Neural crest cell (in vitro differentiated cells): ENCODE data around the gene AVPR1B. TPM values are rescaled to one million over a fixed set of nuclear protein-coding genes. Genes with fewer than 3 reads are reported as not detected.
A peak's percentile ranks its signal among the peaks of the same experiment; 100 is the strongest.

Experiments
- DNase-seq: peaks from one replicate; pipeline ENCODE4 v3.0.0; 2021; ENCODE audit warnings: low read depth, mixed read lengths, low spot score
- H3K27ac Mint-ChIP-seq: one replicate; pipeline ENCODE4 v1.8.0; 2021; ENCODE audit warnings: mild to moderate bottlenecking, mixed read lengths; ENCODE audit not compliant: unreplicated experiment
- H3K27me3 Mint-ChIP-seq: 2 replicates; pipeline ENCODE4 v1.8.0; 2021; ENCODE audit warnings: low read depth, mild to moderate bottlenecking, mixed read lengths
- H3K36me3 Mint-ChIP-seq: 2 replicates; pipeline ENCODE4 v1.8.0; 2021; ENCODE audit warnings: low read depth, mild to moderate bottlenecking, mixed read lengths
- H3K4me1 Mint-ChIP-seq: 2 replicates; pipeline ENCODE4 v1.8.0; 2021; ENCODE audit warnings: mixed read lengths
- H3K4me3 Mint-ChIP-seq: one replicate; pipeline ENCODE4 v1.8.0; 2021; ENCODE audit warnings: mild to moderate bottlenecking, mixed read lengths
- H3K9me3 Mint-ChIP-seq: 2 replicates; pipeline ENCODE4 v1.8.0; 2021; ENCODE audit warnings: mixed read lengths
- CTCF ChIP-seq: fragments of 200-600 bp; sonication (generic); conservative IDR thresholded peaks from 2 replicates; pipeline ENCODE4 v1.5.0; 2021; ENCODE audit warnings: antibody characterized with exemption, mild to moderate bottlenecking
- long read RNA-seq: library from polyadenylated mRNA; unstranded; transcript quantifications from one replicate; pipeline ENCODE4 v2.0.0, GENCODE V29; 2020
- total RNA-seq: library from RNA; stranded (reverse); gene quantifications from 2 replicates; pipeline ENCODE4 v1.2.1, GENCODE V29; 2021

AVPR1B gene, protein sequence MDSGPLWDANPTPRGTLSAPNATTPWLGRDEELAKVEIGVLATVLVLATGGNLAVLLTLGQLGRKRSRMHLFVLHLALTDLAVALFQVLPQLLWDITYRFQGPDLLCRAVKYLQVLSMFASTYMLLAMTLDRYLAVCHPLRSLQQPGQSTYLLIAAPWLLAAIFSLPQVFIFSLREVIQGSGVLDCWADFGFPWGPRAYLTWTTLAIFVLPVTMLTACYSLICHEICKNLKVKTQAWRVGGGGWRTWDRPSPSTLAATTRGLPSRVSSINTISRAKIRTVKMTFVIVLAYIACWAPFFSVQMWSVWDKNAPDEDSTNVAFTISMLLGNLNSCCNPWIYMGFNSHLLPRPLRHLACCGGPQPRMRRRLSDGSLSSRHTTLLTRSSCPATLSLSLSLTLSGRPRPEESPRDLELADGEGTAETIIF
- not detected in 2 replicates for total RNA-seq
- long read RNA-seq = 0 reads

GRCh38 chr1:206117151-206117948, at the start of gene AVPR1B:
TSS of gene AVPR1B (minus strand) at chr1:206117388. CDS start at chr1:206116890, 498 bp downstream.
- peak within 1 kb of the TSS; percentile 81 for H3K4me3 Mint-ChIP-seq
- peak; percentile 37 for DNase-seq
- peaks cover 4% of the 10 kb centered on the region for H3K9me3 Mint-ChIP-seq
- H3K27ac Mint-ChIP-seq = peak within 1 kb of the TSS; percentile 59
- TF ChIP-seq CTCF = peak; percentile 32
- H3K4me1 Mint-ChIP-seq = peaks cover 13% of the 10 kb centered on the region
- H3K36me3 Mint-ChIP-seq = no peaks in the 10 kb centered on the region
- peaks cover 50% of the 10 kb centered on the region for H3K27me3 Mint-ChIP-seq

- Mint-ChIP-seq H3K27me3 (no peaks in the 10 kb centered on the region), H3K4me1 (peaks cover 5% of the 10 kb centered on the region), H3K4me3 (no peak overlapping the region), H3K9me3 (peaks cover 4% of the 10 kb centered on the region), H3K36me3 (no peaks in the 10 kb centered on the region), H3K27ac (no peak overlapping the region)
- no peak for DNase-seq
- TF ChIP-seq CTCF = no peak
Measured at GRCh38 chr1:206145771-206146290, 28.6 kb upstream of the AVPR1B start.

DNA sequence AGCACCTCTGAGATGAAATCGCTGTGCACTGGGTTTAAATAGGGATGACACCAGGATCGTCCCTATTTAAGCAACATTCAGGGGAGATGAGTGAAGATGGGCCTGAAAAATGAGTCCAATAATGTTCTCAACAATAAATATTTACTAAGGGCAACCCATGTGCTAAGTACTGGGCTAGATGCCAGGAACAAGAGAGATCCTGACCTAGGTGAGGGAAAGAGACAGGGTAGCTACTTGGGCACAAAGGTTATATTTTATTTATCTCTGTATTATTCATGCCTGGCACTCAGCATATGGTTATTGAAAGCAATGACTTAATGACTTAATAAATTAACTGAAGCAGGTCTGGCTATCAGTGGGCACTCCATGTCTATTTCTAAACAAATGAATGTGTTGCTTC, 27.4 kb upstream of the AVPR1B start:
- H3K4me1 Mint-ChIP-seq = peaks cover 5% of the 10 kb centered on the region
- no peak overlapping the region for H3K4me3 Mint-ChIP-seq
- no peak overlapping the region for H3K27ac Mint-ChIP-seq
- H3K36me3 Mint-ChIP-seq = no peaks in the 10 kb centered on the region
- TF ChIP-seq CTCF = no peak
- peaks cover 7% of the 10 kb centered on the region for H3K9me3 Mint-ChIP-seq
- DNase-seq = no peak
- peaks cover 2% of the 10 kb centered on the region for H3K27me3 Mint-ChIP-seq

- no peaks in the 10 kb centered on the region for H3K36me3 Mint-ChIP-seq
- no peak for DNase-seq
- no peak for TF ChIP-seq CTCF
- no peak overlapping the region for H3K27ac Mint-ChIP-seq
- peaks cover 8% of the 10 kb centered on the region for H3K9me3 Mint-ChIP-seq
- H3K4me1 Mint-ChIP-seq = peaks cover 5% of the 10 kb centered on the region
- no peak overlapping the region for H3K4me3 Mint-ChIP-seq
- peaks cover 2% of the 10 kb centered on the region for H3K27me3 Mint-ChIP-seq
Measured at GRCh38 chr1:206143537-206144172, 26.5 kb upstream of the AVPR1B start.

GRCh38 chr1:206142770-206143169, 25.6 kb upstream of the AVPR1B start:
- H3K9me3 Mint-ChIP-seq = peaks cover 3% of the 10 kb centered on the region
- peaks cover 5% of the 10 kb centered on the region for H3K4me1 Mint-ChIP-seq

More at GRCh38 chr1:206142770-206143169, 25.6 kb upstream of the AVPR1B start:
- Mint-ChIP-seq H3K27me3 (peaks cover 2% of the 10 kb centered on the region), H3K4me3 (no peak overlapping the region), H3K27ac (no peak overlapping the region), H3K36me3 (no peaks in the 10 kb centered on the region)
- no peak for DNase-seq
- TF ChIP-seq CTCF = no peak
